K562 (cell line): ENCODE data around the gene DHDH. TPM values are rescaled to one million over a fixed set of nuclear protein-coding genes. Genes with fewer than 3 reads are reported as not detected.

Experiments used
- ARID3B ChIP-seq: fragments of 250-450 bp; sonication (Bioruptor Pico); IDR thresholded peaks from 2 replicates; pipeline ENCODE4 v1.4.0; 2020; ENCODE audit warnings: borderline replicate concordance
- CCAR2 ChIP-seq: fragments of 200-400 bp; formaldehyde crosslinking; IDR thresholded peaks from 2 replicates; pipeline ENCODE4 v1.6.1; 2017; ENCODE audit warnings: mild to moderate bottlenecking, low read depth, low read length
- CEBPG ChIP-seq, 3 experiments: fragments of 200-800 bp in 1 of 3; sonication (Bioruptor generic) in 1 of 3; sonication (generic) in 1 of 3; formaldehyde crosslinking in 1 of 3; IDR thresholded peaks in 2 of 3; conservative IDR thresholded peaks in 1 of 3; 2 replicates each; pipeline versions ENCODE4 v1.6.1 to v1.8.0; 2016 to 2022; ENCODE audit warnings: missing compliant biosample characterization in 2 of 3, missing genetic modification characterization in 2 of 3, mild to moderate bottlenecking in 1 of 3, missing genetic modification reagents in 1 of 3
- CLOCK ChIP-seq: fragments of 250-450 bp; sonication (Bioruptor Pico); IDR thresholded peaks from 2 replicates; pipeline ENCODE4 v1.4.0; 2020; ENCODE audit warnings: mild to moderate bottlenecking, moderate library complexity, borderline replicate concordance
- ETV5 ChIP-seq: sonication (generic); formaldehyde crosslinking; IDR thresholded peaks from 2 replicates; pipeline ENCODE4 v1.4.0; 2020; ENCODE audit warnings: low read depth, mild to moderate bottlenecking, missing genetic modification reagents
- GABPB1 ChIP-seq: sonication (generic); formaldehyde crosslinking; IDR thresholded peaks from 2 replicates; pipeline ENCODE4 v1.8.0; 2022; ENCODE audit warnings: mild to moderate bottlenecking, missing genetic modification reagents
- GMEB1 ChIP-seq: fragments of 250-450 bp; sonication (Bioruptor Pico); IDR thresholded peaks from 2 replicates; pipeline ENCODE4 v1.4.0; 2020; ENCODE audit warnings: mild to moderate bottlenecking
- KAT2B ChIP-seq: IDR thresholded peaks from one replicate; pipeline ENCODE4 v1.6.1; 2012; ENCODE audit warnings: low read depth, mild to moderate bottlenecking, control low read depth, inconsistent platforms, low read length, moderate library complexity
- NCOA6 ChIP-seq: fragments of 450-650 bp; IDR thresholded peaks from 2 replicates; pipeline ENCODE4 v1.6.1; 2017; ENCODE audit warnings: mild to moderate bottlenecking
- NR0B1 ChIP-seq: fragments of 450-650 bp; IDR thresholded peaks from one replicate; pipeline ENCODE4 v1.6.1; 2018; ENCODE audit warnings: mild to moderate bottlenecking, moderate library complexity; ENCODE audit not compliant: partially characterized antibody
- POLR2B ChIP-seq: fragments of 450-650 bp; IDR thresholded peaks from 2 replicates; pipeline ENCODE4 v1.6.1; 2018; ENCODE audit warnings: low read depth; ENCODE audit not compliant: partially characterized antibody
- POLR3G ChIP-seq: IDR thresholded peaks from 2 replicates; pipeline ENCODE4 v1.6.1; 2011; ENCODE audit not compliant: insufficient read length, insufficient replicate concordance; ENCODE audit errors: extremely low read depth
- PTTG1 ChIP-seq: fragments of 450-650 bp; IDR thresholded peaks from 2 replicates; pipeline ENCODE4 v1.6.1; 2016; ENCODE audit warnings: low read depth, mild to moderate bottlenecking, missing genetic modification characterization, missing compliant biosample characterization
- RAD51 ChIP-seq: fragments of 450-650 bp; IDR thresholded peaks from 2 replicates; pipeline ENCODE4 v1.7.1; 2016; ENCODE audit warnings: low read depth, mild to moderate bottlenecking, borderline replicate concordance
- SP2 ChIP-seq: IDR thresholded peaks from 2 replicates; pipeline ENCODE4 v1.6.1; 2011; ENCODE audit warnings: mild to moderate bottlenecking, low read depth, low read length, moderate library complexity; ENCODE audit not compliant: poor library complexity, severe bottlenecking; ENCODE audit errors: extremely low read depth
- SREBF1 ChIP-seq: fragments of 150-350 bp; IDR thresholded peaks from 2 replicates; pipeline ENCODE4 v1.6.1; 2014; ENCODE audit warnings: antibody characterized with exemption, low read depth, low read length, borderline replicate concordance
- ZFP36 ChIP-seq: fragments of 150-350 bp; IDR thresholded peaks from 2 replicates; pipeline ENCODE4 v1.6.1; 2018; ENCODE audit warnings: low read length, low read depth; ENCODE audit not compliant: partially characterized antibody
- ZNF133 ChIP-seq: fragments of 250-450 bp; sonication (Bioruptor Pico); IDR thresholded peaks from 2 replicates; pipeline ENCODE4 v1.4.0; 2020; ENCODE audit warnings: mild to moderate bottlenecking
- ZNF408 ChIP-seq: fragments of 250-450 bp; sonication (Bioruptor Pico); IDR thresholded peaks from 2 replicates; pipeline ENCODE4 v1.4.0; 2020; ENCODE audit warnings: low read depth, mild to moderate bottlenecking, moderate library complexity
- polyA plus RNA-seq, 8 experiments: library from polyadenylated mRNA; depleted of rRNA in 4 of 8; stranded (reverse) in 5 of 8; unstranded in 3 of 8; fragments of >200 nt; fragmentation: Nextera tagmentation in 2 of 8; fragmentation: Illumina TruSeq in 1 of 8; extraction: Ambion mirVana in 2 of 8; extraction: Trizol in 1 of 8; gene quantifications; 2 replicates each; pipeline versions ENCODE4 v1.2.1 to v1.2.3, GENCODE V29; 2011 to 2014; ENCODE audit warnings: inconsistent platforms in 1 of 8, missing spikeins in 1 of 8
- total RNA-seq, 7 experiments: library from RNA; depleted of rRNA in 6 of 7; stranded (reverse); fragments of >200 nt in 6 of 7; fragmentation: Illumina TruSeq in 2 of 7; extraction: Trizol in 2 of 7; gene quantifications; 2 replicates each; pipeline versions ENCODE4 v1.2.1 to v1.2.3, GENCODE V29; 2011 to 2021; ENCODE audit warnings: low replicate concordance in 1 of 7

DHDH gene
- total and polyA plus RNA-seq, 9 of the 15 experiments (the other 6 are each of a cell fraction or from before 2014, with no cell fraction given), result 0.37 to 1.9 (median 0.87) TPM

GRCh38 chr19:48993175-48994034 lies 59.9 kb downstream of the DHDH start, which contains the start of the genes GYS1 and RUVBL2 (continued):
- TF ChIP-seq GMEB1 (CRISPR knock-in tag), result peak; percentile 83
- TF ChIP-seq ZFP36, result no peak
- peak; percentile 49 for TF ChIP-seq CEBPG (CRISPR knock-in tag; IDR thresholded peaks at IDR 0.05)
- no peak for TF ChIP-seq CEBPG (tag; conservative IDR thresholded peaks at IDR 0.05 in 1 of 2, IDR thresholded peaks at IDR 0.05 in 1 of 2)
- TF ChIP-seq ETV5 (CRISPR knock-in tag), result no peak
- peak; percentile 94 for TF ChIP-seq POLR2B
- TF ChIP-seq ARID3B, result no peak
- no peak for TF ChIP-seq PTTG1 (tag)
- no peak for TF ChIP-seq ZNF408 (CRISPR knock-in tag)
- no peak for TF ChIP-seq CLOCK
- TF ChIP-seq RAD51, result no peak
- no peak for TF ChIP-seq CCAR2
- no peak for TF ChIP-seq NR0B1
- peak; percentile 93 for TF ChIP-seq GABPB1
- TF ChIP-seq SREBF1, result no peak
- TF ChIP-seq NCOA6, result no peak
- no peak for TF ChIP-seq ZNF133 (CRISPR knock-in tag)
- TF ChIP-seq POLR3G, result no peak
- TF ChIP-seq SP2, result peak; percentile 93
- no peak for TF ChIP-seq KAT2B
